Measurements from ENCODE around the gene FNBP1. TPM values are rescaled to one million over a fixed set of nuclear protein-coding genes. Genes with fewer than 3 reads are reported as not detected.
A peak's percentile ranks its signal among the peaks of the same experiment; 100 is the strongest.

FNBP1 gene
- total and polyA plus RNA-seq, 10 of the 15 experiments (the other 5 are each of a cell fraction or from before 2014, with no cell fraction given), result 64.5 to 353 (median 179) TPM

- ChIA-PET CTCF (interaction anchor here (0.6 to 1.1 kb wide), 3 partner anchors 26 to 182 kb away, joined by 3 to 4 read pairs (median 3); no protein-coding TSS in a partner anchor), POLR2A (interaction anchor here (0.7 to 1.2 kb wide), 2 partner anchors 10 to 18 kb away, joined by 3 read pairs; no protein-coding TSS in a partner anchor), SMC1A (ENCODE audit: uncharacterized antibody, unreplicated experiment) (no interaction called here), RAD21 (ENCODE audit: unreplicated experiment) (no interaction called here)
- in situ Hi-C loops (cut with MboI) (no loop called here), intact Hi-C loops (cut with micrococcal nuclease; ENCODE audit: unreplicated experiment) (no loop called here)
- Histone ChIP-seq H3K36me3 (ENCODE audit: control insufficient read depth in 2 of 2, insufficient read depth in 2 of 2, low read length in 1 of 2) (peaks cover 15 to 65% of the 10 kb centered on the region in 2 experiments), H3K79me2 (ENCODE audit: control insufficient read depth, insufficient read depth, low read length) (peaks cover 3% of the 10 kb centered on the region), H3K9ac (ENCODE audit: control insufficient read depth, insufficient read depth, low read length) (no peak overlapping the region), H3K4me2 (ENCODE audit: control insufficient read depth, insufficient read depth) (no peak overlapping the region), H3K4me1 (ENCODE audit: control insufficient read depth, insufficient read depth, low read length) (peaks cover 13% of the 10 kb centered on the region), H3K9me3 (replicated peaks; ENCODE audit: control insufficient read depth, insufficient read depth, low read length) (no peaks in the 10 kb centered on the region), H4K20me1 (ENCODE audit: control insufficient read depth, insufficient read depth) (no peaks in the 10 kb centered on the region), H3K27me3 (replicated peaks in 1 of 2; ENCODE audit: control insufficient read depth in 2 of 2, insufficient read depth in 2 of 2, low read length in 1 of 2) (no peaks in the 10 kb centered on the region), H2AFZ (ENCODE audit: control insufficient read depth, low read depth, low read length) (no peak overlapping the region), H3K4me3 (no peak overlapping the region), H3K27ac (ENCODE audit: control insufficient read depth, insufficient read depth) (no peak overlapping the region)
- ATAC-seq, result no peak
- WGBS (ENCODE audit: insufficient coverage, insufficient replicate concordance, low lambda C conversion rate, missing lambda C conversion rate), result 97% methylated on average over 4 of the region's 4 CpGs
- TF ChIP-seq ZNF384 (IDR thresholded peaks at IDR 0.05; ENCODE audit: borderline replicate concordance, low read depth, low read length) (no peak), SMAD5 (IDR thresholded peaks at IDR 0.05; ENCODE audit: low read depth) (no peak), TCF7 (IDR thresholded peaks at IDR 0.05; ENCODE audit: borderline replicate concordance) (no peak), POLR2A (IDR thresholded peaks at IDR 0.05; ENCODE audit: low read depth, low read length) (0 out of 2 replicates have a peak, but pooled peaks have one; percentile 44), ZNF217 (IDR thresholded peaks at IDR 0.05) (no peak), FOXK2 (IDR thresholded peaks at IDR 0.05) (no peak), CREB1 (IDR thresholded peaks at IDR 0.05; ENCODE audit: low read depth) (no peak), ZZZ3 (IDR thresholded peaks at IDR 0.05; ENCODE audit: control insufficient read depth, insufficient read length, low read depth) (no peak), SREBF2 (IDR thresholded peaks at IDR 0.05; ENCODE audit: low read length) (no peak), POLR2AphosphoS2 (IDR thresholded peaks at IDR 0.05; ENCODE audit: low read depth, low read length) (peak; percentile 39; the same call in 1 of the 2 replicates), ZNF274 (IDR thresholded peaks at IDR 0.05; ENCODE audit: insufficient read depth, insufficient read length) (no peak), BACH1 (IDR thresholded peaks at IDR 0.05; ENCODE audit: borderline replicate concordance) (no peak), BRCA1 (IDR thresholded peaks at IDR 0.05; ENCODE audit: low read depth, low read length) (no peak), SUZ12 (IDR thresholded peaks at IDR 0.05; ENCODE audit: unreplicated experiment) (no peak), MTA3 (IDR thresholded peaks at IDR 0.05; ENCODE audit: borderline replicate concordance, low read length) (no peak), PML (IDR thresholded peaks at IDR 0.05; ENCODE audit: low read length) (0 out of 2 replicates have a peak, but pooled peaks have one; percentile 19)
- TF ChIP-seq, protein P1, sequence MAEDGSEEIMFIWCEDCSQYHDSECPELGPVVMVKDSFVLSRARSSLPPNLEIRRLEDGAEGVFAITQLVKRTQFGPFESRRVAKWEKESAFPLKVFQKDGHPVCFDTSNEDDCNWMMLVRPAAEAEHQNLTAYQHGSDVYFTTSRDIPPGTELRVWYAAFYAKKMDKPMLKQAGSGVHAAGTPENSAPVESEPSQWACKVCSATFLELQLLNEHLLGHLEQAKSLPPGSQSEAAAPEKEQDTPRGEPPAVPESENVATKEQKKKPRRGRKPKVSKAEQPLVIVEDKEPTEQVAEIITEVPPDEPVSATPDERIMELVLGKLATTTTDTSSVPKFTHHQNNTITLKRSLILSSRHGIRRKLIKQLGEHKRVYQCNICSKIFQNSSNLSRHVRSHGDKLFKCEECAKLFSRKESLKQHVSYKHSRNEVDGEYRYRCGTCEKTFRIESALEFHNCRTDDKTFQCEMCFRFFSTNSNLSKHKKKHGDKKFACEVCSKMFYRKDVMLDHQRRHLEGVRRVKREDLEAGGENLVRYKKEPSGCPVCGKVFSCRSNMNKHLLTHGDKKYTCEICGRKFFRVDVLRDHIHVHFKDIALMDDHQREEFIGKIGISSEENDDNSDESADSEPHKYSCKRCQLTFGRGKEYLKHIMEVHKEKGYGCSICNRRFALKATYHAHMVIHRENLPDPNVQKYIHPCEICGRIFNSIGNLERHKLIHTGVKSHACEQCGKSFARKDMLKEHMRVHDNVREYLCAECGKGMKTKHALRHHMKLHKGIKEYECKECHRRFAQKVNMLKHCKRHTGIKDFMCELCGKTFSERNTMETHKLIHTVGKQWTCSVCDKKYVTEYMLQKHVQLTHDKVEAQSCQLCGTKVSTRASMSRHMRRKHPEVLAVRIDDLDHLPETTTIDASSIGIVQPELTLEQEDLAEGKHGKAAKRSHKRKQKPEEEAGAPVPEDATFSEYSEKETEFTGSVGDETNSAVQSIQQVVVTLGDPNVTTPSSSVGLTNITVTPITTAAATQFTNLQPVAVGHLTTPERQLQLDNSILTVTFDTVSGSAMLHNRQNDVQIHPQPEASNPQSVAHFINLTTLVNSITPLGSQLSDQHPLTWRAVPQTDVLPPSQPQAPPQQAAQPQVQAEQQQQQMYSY (CRISPR knock-in tag; IDR thresholded peaks at IDR 0.05), result no peak
- TF ChIP-seq, protein P2, sequence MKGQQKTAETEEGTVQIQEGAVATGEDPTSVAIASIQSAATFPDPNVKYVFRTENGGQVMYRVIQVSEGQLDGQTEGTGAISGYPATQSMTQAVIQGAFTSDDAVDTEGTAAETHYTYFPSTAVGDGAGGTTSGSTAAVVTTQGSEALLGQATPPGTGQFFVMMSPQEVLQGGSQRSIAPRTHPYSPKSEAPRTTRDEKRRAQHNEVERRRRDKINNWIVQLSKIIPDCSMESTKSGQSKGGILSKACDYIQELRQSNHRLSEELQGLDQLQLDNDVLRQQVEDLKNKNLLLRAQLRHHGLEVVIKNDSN (IDR thresholded peaks at IDR 0.05; ENCODE audit: borderline replicate concordance, extremely low read length, insufficient read depth, low read depth, low read length), result no peak
- BruUV-seq (replicated peaks), result no TSS peak
- no peak for DNase-seq (ENCODE audit: low read depth, low spot score)
- FAIRE-seq, result no peak
Measured at GRCh38 chr9:129907201-129907600, 135.8 kb downstream of the FNBP1 start.
